NCI-H2107 treated with DMSO at 0.1 percent for 48 hours (cell line): ENCODE data around the gene MTFR2.
A peak's percentile ranks its signal among the peaks of the same experiment; 100 is the strongest.

Experiments used
- DNase-seq: peaks from one replicate; lab custom pipeline; 2025; ENCODE audit not compliant: unreplicated experiment; lab: John Stamatoyannopoulos, UW

The MTFR2 gene

DNA sequence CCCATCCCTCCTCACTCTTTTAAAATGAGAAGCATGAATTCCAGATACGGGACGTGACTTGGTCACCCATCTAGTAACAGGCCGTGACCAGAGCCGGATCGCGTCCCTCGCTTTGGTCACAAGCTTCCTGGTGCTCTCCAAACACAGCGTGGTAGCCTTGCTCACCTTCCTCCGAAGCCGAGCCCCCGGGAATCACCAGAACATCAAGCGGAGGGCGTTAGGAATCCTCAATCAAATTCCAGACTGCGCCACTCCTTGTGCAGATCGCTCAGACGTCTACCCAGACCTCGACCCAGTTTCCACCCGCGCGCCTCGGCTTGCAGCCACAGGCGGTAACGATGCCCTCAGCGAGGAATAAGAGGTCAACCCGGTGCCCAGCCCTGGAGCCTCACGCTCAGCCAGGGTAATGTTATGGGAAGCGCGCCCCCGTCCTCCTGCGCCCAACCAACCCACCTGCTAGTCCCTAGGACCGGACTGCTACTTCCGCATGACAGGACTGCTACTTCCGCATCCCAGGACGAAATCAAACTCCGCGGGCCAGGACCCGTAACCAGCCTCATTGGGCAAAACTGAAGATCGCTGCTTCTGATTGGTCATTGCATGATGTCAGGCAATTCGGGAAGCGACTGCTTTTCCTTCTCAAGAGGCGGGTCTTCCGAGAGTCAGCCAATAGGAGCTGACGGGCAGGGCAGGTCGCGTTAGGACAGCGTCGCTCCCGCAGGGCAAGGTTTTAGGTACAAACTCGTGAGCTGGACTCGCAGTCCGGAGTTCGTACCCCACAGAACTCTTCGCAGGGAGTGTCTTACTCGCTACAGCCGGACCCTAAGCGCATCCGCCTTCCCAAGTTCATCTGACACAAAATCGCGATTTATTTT, at the start of gene MTFR2:
TSS of gene MTFR2 (minus strand) at position 501 of the 875 bp plus-strand sequence. CDS start 1,212 bp downstream, outside the sequence.
- DNase-seq: peak; percentile 95

- DNase-seq: no peak
Observed at GRCh38 chr6:136294621-136295020, 44.5 kb upstream of the MTFR2 start.

GRCh38 chr6:136290410-136291010, 40.4 kb upstream of the MTFR2 start:
- DNase-seq: peak; percentile 70

GRCh38 chr6:136289579-136290409, 39.7 kb upstream of the MTFR2 start, which contains the start of gene BCLAF1:
BCLAF1 (minus strand) TSS chr6:136289846; CDS start chr6:136279866, 9,980 bp downstream.
- peak; percentile 97 for DNase-seq

DNA sequence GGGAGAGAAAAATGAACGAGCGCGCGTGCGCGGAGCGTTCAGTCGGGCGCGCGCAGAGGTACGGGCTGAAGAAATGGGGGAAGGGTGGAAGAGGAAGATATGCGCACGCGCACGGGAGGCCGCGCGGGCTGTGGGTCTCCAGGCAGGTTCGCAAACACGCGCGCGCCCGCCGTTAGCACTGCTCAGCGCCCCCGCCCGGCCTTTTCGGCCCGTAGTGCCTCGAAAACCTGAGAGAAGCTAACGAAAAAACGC, 39.1 kb upstream of the MTFR2 start:
- DNase-seq: peak; percentile 89

- peak; percentile 66 for DNase-seq
Observed at GRCh38 chr6:136288566-136289326, 38.6 kb upstream of the MTFR2 start.

GRCh38 chr6:136284909-136285308, 34.8 kb upstream of the MTFR2 start:
- no peak for DNase-seq

DNA sequence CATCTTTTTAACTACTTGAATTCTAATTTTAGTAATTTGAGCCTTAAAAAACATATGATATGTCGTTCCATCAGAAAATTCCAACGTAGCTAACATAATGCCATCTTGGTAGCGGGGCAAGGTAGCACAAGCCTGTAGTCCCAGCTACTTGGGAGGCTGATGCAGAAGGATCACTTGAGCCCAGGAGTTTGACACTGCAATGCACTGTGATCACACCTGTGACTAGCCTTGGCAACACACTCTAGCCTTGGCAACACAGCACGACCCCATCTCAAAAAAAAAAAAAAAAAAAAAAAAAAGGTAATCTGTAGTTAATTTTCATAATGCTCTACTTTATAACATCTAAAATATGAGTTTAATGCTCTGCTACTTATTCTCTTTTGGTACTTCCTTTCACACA, 32.8 kb upstream of the MTFR2 start:
- DNase-seq: no peak

DNA sequence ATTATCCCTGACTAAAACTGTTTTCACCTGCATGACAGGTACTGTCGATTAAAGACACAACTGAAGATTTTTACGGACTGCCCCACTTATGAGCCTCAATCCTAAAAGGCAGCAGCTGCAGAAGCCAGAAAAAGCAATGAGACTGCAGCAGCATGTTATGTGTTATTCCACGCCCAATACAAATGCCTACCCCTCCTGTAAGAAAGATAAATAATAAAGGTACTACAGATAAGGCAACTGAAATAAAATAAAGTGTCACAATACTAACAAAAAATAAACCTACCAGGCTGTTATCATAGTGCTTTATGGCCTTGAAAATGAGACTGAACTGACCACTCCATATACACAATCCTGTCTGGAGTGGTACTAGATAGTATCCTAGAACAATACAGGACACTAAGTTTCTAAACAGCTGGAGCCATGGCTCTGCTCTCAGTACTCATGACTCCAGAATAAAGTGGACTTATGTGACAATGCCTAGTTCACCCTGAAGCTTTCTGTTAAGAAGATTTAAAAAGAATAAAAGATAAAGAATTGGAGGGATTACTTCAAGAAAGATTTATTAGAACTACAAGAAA, 30.0 kb upstream of the MTFR2 start:
- no peak for DNase-seq

GRCh38 chr6:136274062-136274461, 24.0 kb upstream of the MTFR2 start:
- no peak for DNase-seq

DNA sequence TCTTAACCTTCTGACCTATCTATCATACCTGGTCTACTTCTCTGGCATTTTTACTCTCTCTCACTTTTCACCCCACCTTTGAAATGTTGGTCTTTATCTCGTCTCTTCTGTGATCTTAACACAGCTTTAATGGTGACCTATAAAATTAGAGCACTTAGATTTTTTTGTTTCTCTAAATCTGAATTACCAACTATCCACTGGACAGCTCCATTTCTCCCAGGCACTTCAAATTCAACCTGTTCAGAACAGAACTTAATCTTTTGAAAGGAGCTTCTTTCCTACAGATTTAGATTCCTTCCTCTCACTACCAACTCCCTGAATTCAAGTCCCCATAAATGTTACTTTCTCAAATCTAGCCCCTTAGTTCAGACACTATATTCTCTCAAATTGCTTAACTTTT, 15.0 kb upstream of the MTFR2 start:
- no peak for DNase-seq

DNA sequence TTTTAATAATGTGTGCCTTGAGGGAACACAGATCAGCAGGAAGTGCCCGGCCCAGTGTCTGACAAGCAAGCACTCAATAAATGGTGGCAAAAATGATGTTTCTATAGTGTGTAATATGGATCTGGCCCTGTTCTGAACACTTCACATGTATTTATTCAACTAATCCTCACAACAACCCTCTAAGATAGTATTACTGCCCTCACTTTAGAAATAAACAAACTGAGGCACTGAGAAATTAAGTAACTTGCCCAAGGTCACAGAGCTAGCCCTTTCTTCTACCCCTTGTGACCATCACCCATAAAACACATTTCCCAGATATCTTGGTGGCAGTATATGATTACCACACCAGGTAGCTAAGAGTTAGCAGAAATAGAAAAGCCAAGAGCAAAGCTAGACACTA, 12.8 kb upstream of the MTFR2 start:
- DNase-seq: no peak

- DNase-seq: no peak
Observed at GRCh38 chr6:136254851-136255466, 4.8 kb upstream of the MTFR2 start.

DNA sequence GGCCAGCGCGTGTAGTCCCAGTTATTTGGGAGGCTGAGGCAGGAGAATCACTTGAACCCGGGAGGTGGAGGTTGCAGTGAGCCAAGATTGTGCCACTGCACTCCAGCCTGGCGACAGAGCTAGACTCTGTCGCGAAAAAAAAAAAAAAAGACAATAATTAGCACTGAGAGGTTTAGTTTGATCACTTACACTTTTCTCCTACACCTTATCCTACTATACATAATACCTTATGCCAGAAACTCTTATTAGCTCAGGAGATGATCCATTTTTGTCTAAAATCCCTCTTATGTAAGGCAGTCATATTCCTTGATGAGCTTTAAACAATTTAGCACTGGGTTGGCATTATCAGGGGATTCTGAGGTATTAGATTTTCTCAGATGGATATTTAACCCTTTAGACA, 3.6 kb upstream of the MTFR2 start:
- DNase-seq: no peak

- no peak for DNase-seq
Observed at GRCh38 chr6:136252441-136252840, 2.3 kb upstream of the MTFR2 start.

DNA sequence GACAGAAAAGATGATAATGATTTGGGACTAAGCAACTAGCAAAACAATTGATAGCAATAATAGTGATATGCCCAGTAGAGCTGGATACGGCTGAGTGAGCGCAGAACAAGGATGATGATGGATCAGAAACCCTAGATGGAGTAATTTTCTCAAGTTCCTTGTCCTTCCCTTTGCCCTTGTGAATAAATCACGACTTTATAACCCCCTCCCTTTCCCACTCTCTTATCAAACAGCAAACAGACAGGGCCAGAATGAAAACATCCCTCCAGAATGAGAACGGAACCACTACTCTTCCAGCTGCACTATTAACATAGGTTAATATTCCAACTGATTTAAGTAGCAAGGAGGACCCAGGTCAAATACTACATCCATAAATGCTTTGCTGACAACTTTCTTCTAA, 1.3 kb upstream of the MTFR2 start:
- no peak for DNase-seq

GRCh38 chr6:136250686-136251008, 536 bp upstream of the MTFR2 start:
- DNase-seq: no peak

- DNase-seq: no peak
Observed at GRCh38 chr6:136249336-136249735, 775 bp downstream of the MTFR2 start.

GRCh38 chr6:136244061-136244616, 6.0 kb downstream of the MTFR2 start:
- DNase-seq: no peak
